Measurements from ENCODE around the gene SPAG9.

- no peak for TF ChIP-seq POLR2A (IDR thresholded peaks at IDR 0.05)
- TF ChIP-seq CTCF (IDR thresholded peaks at IDR 0.05): no peak
Measured at GRCh38 chr17:51032850-51033249, 87.8 kb downstream of the SPAG9 start.

All from sigmoid colon (tissue), 3 donors.